C4-2B (cell line): ENCODE results near the gene CCNY.

Experiments
- H3K27ac ChIP-seq: fragments of 450-650 bp; 2 replicates; pipeline ENCODE4 v1.5.1; 2017
- CTCF ChIP-seq: fragments of 450-650 bp; conservative IDR thresholded peaks from 2 replicates; pipeline ENCODE4 v1.5.1; 2017; ENCODE audit warnings: mild to moderate bottlenecking
- ZFX ChIP-seq: fragments of 450-650 bp; IDR thresholded peaks from 2 replicates; pipeline ENCODE4 v1.6.1; 2017

The CCNY gene

GRCh38 chr10:35359056-35359455, 22.7 kb downstream of the CCNY start:
- no peak for TF ChIP-seq ZFX
- TF ChIP-seq CTCF, result no peak

GRCh38 chr10:35359873-35360272, 23.6 kb downstream of the CCNY start:
- H3K27ac ChIP-seq, result no peak overlapping the region
- no peak for TF ChIP-seq ZFX
- TF ChIP-seq CTCF, result no peak

More at GRCh38 chr10:35359056-35359455, 22.7 kb downstream of the CCNY start:
- H3K27ac ChIP-seq, result no peak overlapping the region

GRCh38 chr10:35362701-35363350, 26.5 kb downstream of the CCNY start:
- TF ChIP-seq ZFX (no peak), CTCF (no peak)
- no peak overlapping the region for H3K27ac ChIP-seq

GRCh38 chr10:35363587-35363986, 27.3 kb downstream of the CCNY start:
- no peak overlapping the region for H3K27ac ChIP-seq
- TF ChIP-seq ZFX (no peak), CTCF (no peak)

- no peak for TF ChIP-seq ZFX
- no peak overlapping the region for H3K27ac ChIP-seq
Measured at GRCh38 chr10:35364808-35365207, 28.5 kb downstream of the CCNY start.

- TF ChIP-seq CTCF, result no peak
- no peak for TF ChIP-seq ZFX
- H3K27ac ChIP-seq, result no peak overlapping the region
Measured at GRCh38 chr10:35365994-35366393, 29.7 kb downstream of the CCNY start.

GRCh38 chr10:35367107-35367859, 31.0 kb downstream of the CCNY start:
- TF ChIP-seq CTCF (no peak), ZFX (no peak)
- H3K27ac ChIP-seq, result no peak overlapping the region
